Peyer's patch (tissue), 4 donors: ENCODE data around the gene BMPER.

ENCODE experiments used
- CTCF ChIP-seq, 6 experiments: fragments of 450-650 bp in 4 of 6; fragments of 200-600 bp in 2 of 6; sonication (generic) in 1 of 6; IDR thresholded peaks; one replicate each; pipeline ENCODE4 v1.5.1; 2017 to 2019; ENCODE audit warnings: antibody characterized with exemption in 6 of 6, mild to moderate bottlenecking in 3 of 6, moderate library complexity in 1 of 6
- POLR2A ChIP-seq, 2 donors: fragments of 450-650 bp; IDR thresholded peaks; one replicate each; pipeline ENCODE4 v1.5.1; 2017; ENCODE audit warnings: antibody characterized with exemption in 2 of 2, mild to moderate bottlenecking in 2 of 2, moderate library complexity in 2 of 2

DNA sequence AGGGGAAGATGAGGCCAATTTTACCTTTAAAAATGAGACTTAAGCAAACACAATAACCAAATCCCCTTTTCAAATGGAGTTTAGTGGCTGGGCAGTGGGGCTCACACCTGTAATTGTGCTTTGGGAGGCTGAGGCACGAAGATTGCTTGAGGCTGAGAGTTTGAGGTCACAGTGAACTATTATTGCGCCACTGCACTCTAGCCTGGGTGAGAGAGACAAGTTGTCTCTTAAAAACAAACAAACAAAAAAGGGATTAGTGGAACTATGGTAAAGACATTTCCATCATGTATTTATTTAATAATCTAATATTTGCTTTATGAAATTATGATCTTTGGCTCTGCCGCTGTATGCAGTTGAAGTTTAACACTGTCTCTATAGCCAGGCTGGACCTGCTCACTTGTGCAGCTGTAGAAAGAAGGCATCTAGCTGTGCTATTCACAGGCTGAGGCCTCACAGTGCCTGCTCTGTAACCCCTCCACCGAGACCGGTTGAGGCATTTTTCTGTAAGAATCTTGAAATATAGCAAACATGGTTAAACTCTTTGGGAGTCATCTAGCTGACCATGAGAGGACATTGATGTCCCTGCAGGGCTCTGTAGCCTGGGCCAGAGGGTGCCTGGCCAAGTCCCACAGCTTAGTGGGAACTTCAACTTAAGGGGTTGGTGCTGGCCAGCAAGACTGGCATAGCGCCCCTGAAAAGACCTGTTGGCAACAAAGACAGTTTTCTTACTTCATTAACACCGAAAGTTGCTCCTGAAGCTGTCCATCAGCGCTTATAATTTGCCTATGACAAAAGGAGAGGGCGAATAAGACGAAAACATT lies 131.8 kb downstream of the BMPER start:
- TF ChIP-seq POLR2A (IDR thresholded peaks at IDR 0.05) (no peak), CTCF (IDR thresholded peaks at IDR 0.05) (no peak)
